ENCODE measurements around the gene PIGU.

DNA sequence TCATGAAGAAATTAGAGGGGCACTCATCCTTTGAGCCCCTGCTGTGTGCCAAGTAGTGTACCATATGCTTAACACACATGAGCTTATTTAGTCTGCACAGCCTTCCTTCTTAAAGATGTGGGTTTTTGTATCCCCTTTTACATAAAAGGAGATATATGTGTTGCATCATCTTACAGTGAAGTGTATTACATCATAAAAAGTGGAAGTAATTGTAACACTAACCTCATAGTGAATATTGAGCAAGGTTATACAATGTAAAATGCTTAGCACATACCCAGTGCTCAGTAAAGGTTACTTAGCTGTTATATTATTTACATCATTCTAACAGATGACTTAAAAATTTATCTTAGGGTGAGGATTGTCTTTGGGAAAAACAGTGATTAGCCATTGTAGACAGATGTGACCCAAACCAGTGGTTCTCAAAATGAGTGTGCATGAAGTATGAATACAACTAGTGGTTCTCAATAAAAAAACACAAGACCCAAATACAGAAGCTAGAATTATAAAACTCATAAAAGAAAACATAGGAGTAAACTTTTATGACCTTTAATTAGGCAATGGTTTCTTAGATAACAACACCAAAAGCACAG, 3.8 kb upstream of the PIGU start:
- no peak for TF ChIP-seq EZH2phosphoT487 (IDR thresholded peaks at IDR 0.05)
- TF ChIP-seq, protein P1, sequence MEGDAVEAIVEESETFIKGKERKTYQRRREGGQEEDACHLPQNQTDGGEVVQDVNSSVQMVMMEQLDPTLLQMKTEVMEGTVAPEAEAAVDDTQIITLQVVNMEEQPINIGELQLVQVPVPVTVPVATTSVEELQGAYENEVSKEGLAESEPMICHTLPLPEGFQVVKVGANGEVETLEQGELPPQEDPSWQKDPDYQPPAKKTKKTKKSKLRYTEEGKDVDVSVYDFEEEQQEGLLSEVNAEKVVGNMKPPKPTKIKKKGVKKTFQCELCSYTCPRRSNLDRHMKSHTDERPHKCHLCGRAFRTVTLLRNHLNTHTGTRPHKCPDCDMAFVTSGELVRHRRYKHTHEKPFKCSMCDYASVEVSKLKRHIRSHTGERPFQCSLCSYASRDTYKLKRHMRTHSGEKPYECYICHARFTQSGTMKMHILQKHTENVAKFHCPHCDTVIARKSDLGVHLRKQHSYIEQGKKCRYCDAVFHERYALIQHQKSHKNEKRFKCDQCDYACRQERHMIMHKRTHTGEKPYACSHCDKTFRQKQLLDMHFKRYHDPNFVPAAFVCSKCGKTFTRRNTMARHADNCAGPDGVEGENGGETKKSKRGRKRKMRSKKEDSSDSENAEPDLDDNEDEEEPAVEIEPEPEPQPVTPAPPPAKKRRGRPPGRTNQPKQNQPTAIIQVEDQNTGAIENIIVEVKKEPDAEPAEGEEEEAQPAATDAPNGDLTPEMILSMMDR (IDR thresholded peaks at IDR 0.05): no peak
- no peak for TF ChIP-seq EZH2 (IDR thresholded peaks at IDR 0.05)
